HG03342 (cell line): ENCODE measurements around the gene BTC.
A peak's percentile ranks its signal among the peaks of the same experiment; 100 is the strongest.
"Not testable (repeated sequence)": the region's sequence is repeated elsewhere in the genome, so short reads cannot be mapped to it uniquely, and the experiment has no call there.

Experiments used
- ATAC-seq: cut with Tn5 transposase; IDR thresholded peaks from one replicate; pipeline ENCODE4 v1.9.1; 2021; ENCODE audit warnings: mild to moderate bottlenecking, moderate library complexity; ENCODE audit not compliant: unreplicated experiment

The BTC gene

GRCh38 chr4:74758551-74759145 is 35.7 kb downstream of the BTC start:
- no peak for ATAC-seq

GRCh38 chr4:74757136-74757535 is 37.2 kb downstream of the BTC start:
- no peak for ATAC-seq

- no peak for ATAC-seq
Observed at GRCh38 chr4:74755486-74755885, 38.8 kb downstream of the BTC start.

GRCh38 chr4:74754218-74754617 is 40.1 kb downstream of the BTC start:
- peak; percentile 85 for ATAC-seq

GRCh38 chr4:74752798-74753197 is 41.5 kb downstream of the BTC start:
- no peak for ATAC-seq

GRCh38 chr4:74751856-74752255 is 42.5 kb downstream of the BTC start:
- no peak for ATAC-seq

GRCh38 chr4:74751247-74751646 is 43.1 kb downstream of the BTC start:
- no peak for ATAC-seq

GRCh38 chr4:74742185-74742584 is 52.1 kb downstream of the BTC start:
- no peak for ATAC-seq

GRCh38 chr4:74738464-74739143 is 55.7 kb downstream of the BTC start:
- no peak for ATAC-seq

GRCh38 chr4:74734995-74735394 is 59.3 kb downstream of the BTC start:
- ATAC-seq = no peak

GRCh38 chr4:74733756-74734155 is 60.6 kb downstream of the BTC start:
- ATAC-seq = no peak

GRCh38 chr4:74724979-74725378 is 69.3 kb downstream of the BTC start:
- ATAC-seq = no peak

GRCh38 chr4:74716436-74716765 is 77.9 kb downstream of the BTC start:
- ATAC-seq = no peak

- peak; percentile 57 for ATAC-seq
Observed at GRCh38 chr4:74715706-74716435, 78.5 kb downstream of the BTC start.

- ATAC-seq = no peak
Observed at GRCh38 chr4:74714611-74715130, 79.7 kb downstream of the BTC start.

GRCh38 chr4:74708135-74708534 is 86.2 kb downstream of the BTC start:
- ATAC-seq = not testable (repeated sequence)
